Measurements from ENCODE around the gene TCFL5.

DNA sequence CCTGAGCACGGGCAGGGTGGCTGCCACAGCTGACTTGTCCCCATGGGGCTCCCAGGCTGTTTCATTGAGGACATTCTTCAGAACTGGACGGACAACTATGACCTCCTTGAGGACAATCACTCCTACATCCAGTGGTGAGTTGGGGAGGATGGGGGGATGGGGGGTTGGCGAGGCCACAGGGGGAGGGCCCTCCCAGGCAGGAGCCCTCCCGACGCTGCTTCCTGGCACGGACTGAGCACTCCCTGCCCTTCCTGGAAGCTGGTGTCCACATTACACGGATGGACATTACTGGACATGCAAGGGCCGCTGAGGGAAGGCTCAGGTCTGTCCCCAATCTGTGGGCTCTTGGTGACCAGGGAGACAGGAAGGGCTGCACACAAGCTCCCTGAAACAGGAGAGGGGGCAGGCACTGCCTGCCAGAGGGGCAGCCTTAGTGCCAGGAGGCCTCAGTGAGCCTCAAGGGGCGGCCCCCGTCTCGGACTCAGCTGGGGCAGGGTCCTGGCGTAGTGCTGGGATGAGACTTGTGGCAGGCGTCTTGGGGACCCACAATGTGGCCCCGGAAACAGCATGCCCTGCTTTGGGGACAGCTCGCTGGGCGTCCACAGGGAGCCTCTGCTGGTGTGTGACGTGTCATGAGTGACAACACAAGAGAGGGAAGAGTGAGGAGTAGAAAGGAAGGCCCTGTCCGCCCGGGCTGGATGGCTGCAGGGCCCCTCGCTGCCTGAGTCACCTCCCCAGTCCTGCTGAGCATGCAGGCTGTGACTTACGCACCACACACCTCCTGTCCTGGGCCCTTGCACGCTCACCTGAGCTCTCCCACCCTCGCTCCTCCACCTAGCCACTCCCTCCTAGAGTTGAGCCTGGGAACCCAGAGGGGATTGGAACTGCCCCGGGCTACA is 51.8 kb downstream of the TCFL5 start:
- TF ChIP-seq, protein P1, sequence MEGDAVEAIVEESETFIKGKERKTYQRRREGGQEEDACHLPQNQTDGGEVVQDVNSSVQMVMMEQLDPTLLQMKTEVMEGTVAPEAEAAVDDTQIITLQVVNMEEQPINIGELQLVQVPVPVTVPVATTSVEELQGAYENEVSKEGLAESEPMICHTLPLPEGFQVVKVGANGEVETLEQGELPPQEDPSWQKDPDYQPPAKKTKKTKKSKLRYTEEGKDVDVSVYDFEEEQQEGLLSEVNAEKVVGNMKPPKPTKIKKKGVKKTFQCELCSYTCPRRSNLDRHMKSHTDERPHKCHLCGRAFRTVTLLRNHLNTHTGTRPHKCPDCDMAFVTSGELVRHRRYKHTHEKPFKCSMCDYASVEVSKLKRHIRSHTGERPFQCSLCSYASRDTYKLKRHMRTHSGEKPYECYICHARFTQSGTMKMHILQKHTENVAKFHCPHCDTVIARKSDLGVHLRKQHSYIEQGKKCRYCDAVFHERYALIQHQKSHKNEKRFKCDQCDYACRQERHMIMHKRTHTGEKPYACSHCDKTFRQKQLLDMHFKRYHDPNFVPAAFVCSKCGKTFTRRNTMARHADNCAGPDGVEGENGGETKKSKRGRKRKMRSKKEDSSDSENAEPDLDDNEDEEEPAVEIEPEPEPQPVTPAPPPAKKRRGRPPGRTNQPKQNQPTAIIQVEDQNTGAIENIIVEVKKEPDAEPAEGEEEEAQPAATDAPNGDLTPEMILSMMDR (IDR thresholded peaks at IDR 0.05; ENCODE audit: insufficient read depth, low read depth, low read length) = no peak
- TF ChIP-seq EZH2 (IDR thresholded peaks at IDR 0.05; ENCODE audit: insufficient read depth, low read length) = no peak
